ENCODE results near the gene PILRA. TPM values are rescaled to one million over a fixed set of nuclear protein-coding genes. Genes with fewer than 3 reads are reported as not detected.
A peak's percentile ranks its signal among the peaks of the same experiment; 100 is the strongest.
"Not testable (repeated sequence)": the region's sequence is repeated elsewhere in the genome, so short reads cannot be mapped to it uniquely, and the experiment has no call there.

Gene PILRA
- total RNA-seq, 1 experiment from 2014 or later: 3.2 TPM

- no CpG with 5 or more reads among the region's 6 CpGs for WGBS (ENCODE audit: extremely low coverage, insufficient read length, low lambda C conversion rate)
- H4K8ac ChIP-seq (replicated peaks; ENCODE audit: insufficient read length, low read depth, low read length); H3K27me3 Mint-ChIP-seq (ENCODE audit: low read depth); H3K23me2 ChIP-seq (ENCODE audit: insufficient read length, low read depth, low read length, poor library complexity, severe bottlenecking); H3K9me3 Mint-ChIP-seq; H3K79me2 ChIP-seq (ENCODE audit: insufficient read depth, low read length); H3K27me3 ChIP-seq (ENCODE audit: insufficient read depth, low read length); H3T11ph ChIP-seq (ENCODE audit: low read length); H3K9ac ChIP-seq (ENCODE audit: extremely low read depth, insufficient read length, low read length); H2AFZ ChIP-seq (ENCODE audit: low read length); H2AK5ac ChIP-seq (ENCODE audit: insufficient read length, low read length); H2BK120ac ChIP-seq (ENCODE audit: low read depth, low read length, poor library complexity, severe bottlenecking); H2BK15ac ChIP-seq (ENCODE audit: low read depth, low read length); H2BK5ac ChIP-seq (ENCODE audit: insufficient read length, low read length); H3K23ac ChIP-seq (ENCODE audit: insufficient read length, low read depth, low read length); H4K91ac ChIP-seq (ENCODE audit: insufficient read length, low read depth, low read length); H3K79me1 ChIP-seq (ENCODE audit: insufficient read depth, low read depth, low read length, poor library complexity, severe bottlenecking); H3K14ac ChIP-seq (ENCODE audit: insufficient read depth, low read length); H3K18ac ChIP-seq (ENCODE audit: insufficient read length, low read depth, low read length); H3K4ac ChIP-seq (ENCODE audit: low read depth, low read length); H4K20me1 ChIP-seq (ENCODE audit: control insufficient read depth, insufficient read depth, insufficient read length); H4K5ac ChIP-seq (ENCODE audit: insufficient read length, low read depth, low read length); H3K4me2 ChIP-seq (ENCODE audit: insufficient read depth, insufficient read length, low read length); H2BK12ac ChIP-seq (ENCODE audit: insufficient read length, low read depth, low read length); H2BK20ac ChIP-seq (ENCODE audit: low read depth, low read length, poor library complexity, severe bottlenecking); H3K27ac ChIP-seq (ENCODE audit: insufficient read length, low read depth, low read length); H3K56ac ChIP-seq (ENCODE audit: insufficient read length, low read depth, low read length); H3K9me3 ChIP-seq (ENCODE audit: control insufficient read depth, low read depth, low read length); H3K4me1 ChIP-seq (ENCODE audit: insufficient read depth, low read length): not testable (repeated sequence)
- H3K36me3 Mint-ChIP-seq (ENCODE audit: insufficient read depth in 1 of 3, low read depth in 3 of 3): peaks cover 32 to 70% (median 59%) of the 10 kb centered on the region in 3 experiments
- peaks cover 9 to 12% of the 10 kb centered on the region in 2 experiments for H3K4me1 Mint-ChIP-seq
- H3K4me3 Mint-ChIP-seq: peak overlapping the region in 1 of 2 experiments; percentile 31; a peak in 1 of 5 replicates
- peak; percentile 12 for DNase-seq
- H3K27ac Mint-ChIP-seq: peak overlapping the region in 2 of 3 experiments; percentile 27 to 83; a peak in 1 of 7 replicates
Observed at GRCh38 chr7:100341286-100341685, 32.0 kb upstream of the PILRA start.

Measured in H9 (cell line).